Breast epithelium (tissue), 4 donors: ENCODE measurements around the gene ZNF141. TPM values are rescaled to one million over a fixed set of nuclear protein-coding genes. Genes with fewer than 3 reads are reported as not detected.

Source experiments
- DNase-seq, 2 donors: peaks; one replicate each; pipeline ENCODE4 v3.0.0-alpha.2; 2019; ENCODE audit warnings: low spot score in 2 of 2
- H3K27ac ChIP-seq, 2 donors: fragments of 200-600 bp; sonication (generic) in 1 of 2; one replicate each; pipeline ENCODE4 v1.5.1; 2016 to 2019; ENCODE audit warnings: mild to moderate bottlenecking in 1 of 2
- H3K27me3 ChIP-seq, 2 donors: fragments of 200-600 bp; sonication (generic) in 1 of 2; one replicate each; pipeline versions ENCODE4 v1.5.1 to v1.6.0; 2017 to 2019; ENCODE audit warnings: control low read depth in 1 of 2, mild to moderate bottlenecking in 1 of 2
- H3K36me3 ChIP-seq: fragments of 200-600 bp; one replicate; pipeline ENCODE4 v1.5.1; 2019
- H3K4me1 ChIP-seq, 2 donors: fragments of 200-600 bp; sonication (generic); one replicate each; pipeline ENCODE4 v1.5.1; 2016 to 2019; ENCODE audit warnings: control low read depth in 1 of 2
- H3K4me3 ChIP-seq, 3 donors: fragments of 200-600 bp; sonication (generic); 1 replicate in 2 of 3; 2 replicates in 1 of 3; pipeline ENCODE4 v1.5.1; 2016 to 2019; ENCODE audit warnings: mild to moderate bottlenecking in 3 of 3, moderate library complexity in 2 of 3
- H3K9me3 ChIP-seq, 2 donors: fragments of 200-600 bp; sonication (generic) in 1 of 2; one replicate each; pipeline ENCODE4 v1.5.1; 2016 to 2019; ENCODE audit warnings: control low read depth in 1 of 2
- CTCF ChIP-seq, 3 donors: fragments of 450-650 bp; IDR thresholded peaks; one replicate each; pipeline ENCODE4 v1.5.1; 2016 to 2017; ENCODE audit warnings: antibody characterized with exemption in 3 of 3, mild to moderate bottlenecking in 3 of 3, moderate library complexity in 3 of 3
- POLR2A ChIP-seq: fragments of 450-650 bp; IDR thresholded peaks from one replicate; pipeline ENCODE4 v1.6.1; 2016; ENCODE audit warnings: antibody characterized with exemption, mild to moderate bottlenecking, moderate library complexity
- POLR2AphosphoS5 ChIP-seq, 3 donors: sonication (generic); formaldehyde crosslinking; IDR thresholded peaks; one replicate each; pipeline ENCODE4 v1.6.1; 2017; ENCODE audit warnings: antibody characterized with exemption in 3 of 3
- intact Hi-C: fragments of 100-400 bp; cut with DNase I; formaldehyde crosslinking; loops from one replicate; pipeline ENCODE4 v1.15.1; 2023; ENCODE audit warnings: low total_unique reads
- total RNA-seq, 3 donors: library from RNA; depleted of rRNA; stranded (reverse); fragments of >200 nt; gene quantifications; one replicate each; pipeline ENCODE4 v1.1.0, GENCODE V29; 2016

The ZNF141 gene
- total RNA-seq, 3 donors from 2014 or later, result 19.5 to 53.0 (median 39.0) TPM

DNA sequence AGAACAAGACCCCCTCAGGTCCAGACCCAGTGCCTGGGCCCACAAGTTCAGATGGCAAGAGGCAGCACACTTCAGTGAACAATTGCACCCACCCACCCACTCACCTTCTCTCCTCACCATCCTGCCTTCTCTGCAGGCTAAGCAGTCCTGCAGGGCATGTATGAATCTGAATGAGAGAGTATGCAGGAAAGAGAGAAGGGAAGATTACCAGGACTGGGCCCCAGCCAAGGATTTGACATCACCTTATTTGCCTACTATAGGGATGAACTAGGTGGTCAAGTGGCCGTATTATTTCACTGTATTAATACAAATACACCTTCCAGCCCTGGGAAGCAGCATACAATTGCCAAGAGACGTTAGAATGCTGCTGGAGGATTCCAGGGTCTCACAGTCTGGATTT lies 2.1 kb upstream of the ZNF141 start:
- Histone ChIP-seq H3K27ac (peak overlapping the region in 1 of 2 donors; percentile 98), H3K9me3 (peaks cover 0 to under 1% of the 10 kb centered on the region in 2 donors), H3K27me3 (no peaks in the 10 kb centered on the region), H3K4me1 (peaks cover 0 to 8% of the 10 kb centered on the region in 2 donors), H3K36me3 (no peaks in the 10 kb centered on the region), H3K4me3 (peak overlapping the region in 1 of 3 donors; percentile 95)
- DNase-seq, result no peak
- TF ChIP-seq CTCF (IDR thresholded peaks at IDR 0.05) (no peak), POLR2A (no peak), POLR2AphosphoS5 (IDR thresholded peaks at IDR 0.05) (no peak)
- intact Hi-C loops, result no loop called here

GRCh38 chr4:336099-336892 lies 1.3 kb upstream of the ZNF141 start:
- DNase-seq, result peak in 1 of 2 donors; percentile 19
- H3K9me3 ChIP-seq, result peaks cover 7 to 8% of the 10 kb centered on the region in 2 donors
- no peaks in the 10 kb centered on the region for H3K36me3 ChIP-seq
- peak overlapping the region; percentile 74 to 95 (median 94) for H3K4me3 ChIP-seq
- intact Hi-C loops, result no loop called here
- H3K27me3 ChIP-seq, result no peaks in the 10 kb centered on the region
- peak overlapping the region; percentile 93 to 98 for H3K27ac ChIP-seq
- H3K4me1 ChIP-seq, result peaks cover 0 to 8% of the 10 kb centered on the region in 2 donors
- TF ChIP-seq POLR2A (no peak), CTCF (IDR thresholded peaks at IDR 0.05) (no peak), POLR2AphosphoS5 (IDR thresholded peaks at IDR 0.05) (no peak)

DNA sequence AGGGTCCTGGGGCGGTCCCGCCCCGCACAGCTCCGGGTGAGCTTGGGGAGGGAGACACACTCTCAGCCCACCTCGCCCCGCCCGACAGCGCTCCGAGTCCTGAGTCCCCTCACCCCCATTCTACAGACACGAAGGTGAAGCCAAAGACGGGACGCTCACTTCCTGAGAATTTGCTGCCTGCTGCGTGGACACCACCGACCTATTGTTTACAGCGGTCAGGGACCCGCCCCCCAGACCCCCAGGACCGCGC lies 796 bp upstream of the ZNF141 start:
- TF ChIP-seq CTCF (IDR thresholded peaks at IDR 0.05), result no peak
- no peak for TF ChIP-seq POLR2A
- TF ChIP-seq POLR2AphosphoS5 (IDR thresholded peaks at IDR 0.05), result no peak
- DNase-seq, result no peak
- no peaks in the 10 kb centered on the region for H3K27me3 ChIP-seq
- H3K4me1 ChIP-seq, result peaks cover 0 to 8% of the 10 kb centered on the region in 2 donors
- H3K9me3 ChIP-seq, result peaks cover 12 to 14% of the 10 kb centered on the region in 2 donors
- H3K27ac ChIP-seq, result peak overlapping the region; percentile 93 to 98
- H3K36me3 ChIP-seq, result no peaks in the 10 kb centered on the region
- H3K4me3 ChIP-seq, result peak overlapping the region; percentile 74 to 95 (median 94)
- intact Hi-C loops, result no loop called here

DNA sequence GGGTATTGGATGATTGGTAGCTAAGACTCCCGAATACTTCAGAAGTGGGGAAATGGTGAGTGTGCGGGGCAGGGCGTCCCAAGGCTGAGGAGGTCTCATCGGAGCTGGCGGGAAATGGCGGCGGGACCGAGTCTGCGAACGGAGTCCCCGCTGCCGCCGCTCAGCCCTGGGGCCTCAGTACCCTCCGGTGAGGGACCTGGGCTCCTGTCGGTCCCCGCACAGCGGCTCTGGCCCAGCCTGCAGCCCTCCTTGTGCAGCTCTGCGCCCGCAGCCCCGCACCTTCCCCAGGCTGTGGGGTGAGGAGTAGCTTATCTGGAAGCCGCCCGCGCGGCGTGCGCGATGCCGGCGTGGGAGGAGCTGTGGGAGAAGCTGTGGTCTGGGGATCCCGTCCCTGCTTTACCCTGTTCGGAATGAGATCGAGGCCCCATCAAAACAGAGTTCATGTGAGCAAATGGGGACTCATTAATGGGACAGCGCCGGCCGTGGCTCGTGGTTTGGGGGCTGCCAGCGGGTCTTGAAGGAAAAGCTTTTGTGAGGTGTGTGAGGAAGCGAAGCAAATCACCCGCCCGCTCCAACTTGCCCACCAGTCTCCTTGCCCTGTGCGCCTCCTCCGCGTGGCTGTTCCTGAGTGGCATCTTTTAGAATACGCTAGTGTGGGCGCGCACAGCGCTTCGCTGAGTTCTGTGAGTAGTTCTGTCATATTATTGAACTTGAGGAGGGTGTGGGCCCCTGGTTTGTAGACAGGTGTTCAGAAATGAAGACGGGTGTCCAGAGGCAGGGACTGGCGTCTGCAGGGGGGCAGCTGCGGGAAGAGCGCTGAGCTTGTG lies 531 bp downstream of the ZNF141 start:
- Histone ChIP-seq H3K9me3 (peaks cover 18 to 27% of the 10 kb centered on the region in 2 donors), H3K4me1 (peaks cover 0 to 8% of the 10 kb centered on the region in 2 donors), H3K27me3 (no peaks in the 10 kb centered on the region), H3K36me3 (no peaks in the 10 kb centered on the region), H3K4me3 (peak overlapping the region; percentile 74 to 95 (median 94)), H3K27ac (peak overlapping the region; percentile 93 to 98)
- DNase-seq, result peak in 1 of 2 donors; percentile 27
- TF ChIP-seq CTCF (IDR thresholded peaks at IDR 0.05) (no peak), POLR2AphosphoS5 (IDR thresholded peaks at IDR 0.05) (peak in 1 of 3 donors; percentile 21)
- intact Hi-C loops, result no loop called here

DNA sequence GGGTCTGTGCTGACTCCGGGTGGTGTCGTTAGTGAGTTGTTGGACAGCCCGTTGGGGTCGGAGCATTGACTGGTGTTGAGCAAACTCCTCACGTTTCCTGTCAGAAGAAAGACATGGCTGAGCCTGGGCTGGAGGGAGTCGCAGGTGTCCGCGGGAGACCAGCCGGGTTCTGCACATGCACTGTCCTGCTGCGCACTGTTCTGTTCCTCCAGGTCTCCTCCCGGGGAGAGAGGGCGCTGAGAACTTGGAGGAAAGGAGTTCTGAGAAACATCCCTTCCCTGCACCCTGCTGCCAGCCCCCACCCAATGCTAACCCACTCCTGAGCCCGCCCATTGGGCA lies 1.1 kb downstream of the ZNF141 start:
- Histone ChIP-seq H3K4me1 (peaks cover 0 to 8% of the 10 kb centered on the region in 2 donors), H3K4me3 (peak overlapping the region; percentile 74 to 95 (median 94)), H3K36me3 (no peaks in the 10 kb centered on the region), H3K9me3 (peaks cover 18 to 30% of the 10 kb centered on the region in 2 donors), H3K27me3 (no peaks in the 10 kb centered on the region), H3K27ac (peak overlapping the region in 1 of 2 donors; percentile 93)
- intact Hi-C loops, result no loop called here
- no peak for DNase-seq
- TF ChIP-seq POLR2AphosphoS5 (IDR thresholded peaks at IDR 0.05) (no peak), POLR2A (no peak), CTCF (IDR thresholded peaks at IDR 0.05) (no peak)
